ENCODE results near the gene FBXL20.

The FBXL20 gene

GRCh38 chr17:39225959-39226683 lies 175.3 kb downstream of the FBXL20 start:
- DNase-seq (ENCODE audit: low read depth, low spot score), result peak; percentile 46

DNA sequence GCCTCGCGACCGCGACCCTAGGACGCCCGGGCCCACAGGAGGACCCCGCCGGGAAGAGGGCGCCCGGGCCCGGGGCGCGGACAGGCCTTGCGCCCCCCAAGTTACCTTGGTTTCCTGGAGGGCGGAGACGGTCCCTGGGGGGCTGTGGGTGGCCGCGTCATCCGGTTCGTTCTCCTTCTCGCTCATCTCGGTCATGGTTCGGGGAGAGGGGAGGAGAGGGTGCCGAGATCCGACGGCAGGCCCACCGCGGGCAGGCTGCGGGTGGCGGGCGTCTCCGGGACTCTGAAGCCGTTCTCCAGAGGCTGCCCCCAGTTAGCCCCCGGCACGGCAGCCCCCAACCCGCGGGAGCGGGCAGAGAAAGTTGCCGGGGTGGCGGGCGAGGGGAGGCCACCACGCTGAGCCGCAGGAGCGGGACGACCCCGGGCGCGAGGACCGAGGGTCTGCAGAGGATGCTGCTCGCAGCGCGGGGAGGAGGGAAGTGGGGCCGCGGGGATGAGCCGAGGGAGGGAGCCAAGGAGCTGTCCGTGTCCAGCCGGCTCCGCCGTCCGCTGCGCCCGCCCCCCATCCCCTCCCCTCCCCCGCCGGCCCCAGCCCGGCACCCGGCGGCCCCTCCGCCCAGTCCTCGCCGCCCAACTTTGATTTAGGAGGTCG lies 176.0 kb downstream of the FBXL20 start, which contains the start of gene STAC2:
Gene STAC2 (minus strand): TSS at position 638 of the 651 bp plus-strand sequence. CDS start 443 bp downstream, at position 195.
- DNase-seq (ENCODE audit: low read depth, low spot score), result no peak

GRCh38 chr17:39224778-39225307 lies 176.6 kb downstream of the FBXL20 start:
- DNase-seq (ENCODE audit: low read depth, low spot score), result no peak

DNA sequence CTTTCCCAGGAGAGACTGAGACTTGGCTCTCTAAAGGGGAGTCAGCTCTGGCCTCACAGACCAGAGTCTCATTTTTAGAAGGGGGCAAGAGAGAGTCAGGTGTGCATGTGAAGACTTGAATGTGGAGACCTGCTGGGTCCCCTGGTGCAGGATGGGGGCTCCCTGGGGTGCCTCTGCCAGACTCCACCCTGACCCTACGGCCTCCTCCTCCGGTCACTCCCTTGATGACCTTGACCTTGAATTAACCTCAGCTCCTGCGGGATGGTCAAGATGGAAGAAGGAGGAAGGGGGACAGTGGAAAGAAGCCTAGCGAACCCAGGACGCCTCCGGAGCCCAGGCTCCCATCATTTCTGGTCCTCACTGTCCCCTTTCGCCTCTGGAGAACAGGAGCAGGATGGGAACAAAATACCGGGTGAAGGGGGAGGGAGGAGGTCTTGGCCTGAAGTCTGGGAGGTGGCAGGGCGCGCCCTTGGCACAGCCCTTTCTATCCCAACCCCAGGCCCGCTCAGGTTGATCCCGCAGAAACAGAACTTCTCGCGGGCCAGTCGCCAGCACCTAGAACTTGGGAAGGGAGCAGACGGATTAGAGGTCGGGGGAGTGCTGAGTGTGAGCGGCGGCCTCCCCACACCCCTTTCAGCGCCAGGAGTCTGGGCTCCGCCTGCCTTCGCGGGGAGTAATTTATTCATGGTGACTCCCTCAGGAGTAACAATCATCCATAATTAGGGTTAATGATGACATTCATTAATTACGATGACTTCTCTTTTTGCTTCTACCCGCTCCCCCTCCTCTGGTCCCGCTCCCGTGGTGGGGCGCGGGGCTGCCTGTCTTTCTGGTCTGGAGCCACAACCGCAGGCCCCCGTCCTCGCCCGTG lies 177.3 kb downstream of the FBXL20 start:
- no peak for DNase-seq (ENCODE audit: low read depth, low spot score)

GRCh38 chr17:39222866-39223834 lies 178.3 kb downstream of the FBXL20 start:
- DNase-seq (ENCODE audit: low read depth, low spot score), result no peak

DNA sequence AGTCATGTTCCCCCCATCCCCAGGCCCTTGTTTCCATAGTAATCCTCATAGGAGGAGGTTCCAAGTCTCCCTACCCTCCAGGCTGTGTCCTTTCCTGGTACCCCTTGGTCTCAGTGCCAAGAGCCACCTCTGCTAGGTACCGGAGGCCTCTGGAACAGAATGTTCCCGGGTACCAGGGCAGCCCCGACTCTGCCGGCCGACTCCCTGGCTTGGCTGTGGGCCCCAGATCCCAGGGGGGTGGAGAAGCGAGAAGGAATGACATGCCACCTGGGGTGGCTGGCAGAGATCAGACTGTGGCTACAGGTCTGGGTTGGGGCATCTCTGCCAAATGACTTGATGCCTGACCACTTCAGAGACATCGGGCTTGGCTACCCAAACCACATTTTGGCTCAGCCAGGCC lies 179.3 kb downstream of the FBXL20 start:
- DNase-seq (ENCODE audit: low read depth, low spot score), result no peak

DNA sequence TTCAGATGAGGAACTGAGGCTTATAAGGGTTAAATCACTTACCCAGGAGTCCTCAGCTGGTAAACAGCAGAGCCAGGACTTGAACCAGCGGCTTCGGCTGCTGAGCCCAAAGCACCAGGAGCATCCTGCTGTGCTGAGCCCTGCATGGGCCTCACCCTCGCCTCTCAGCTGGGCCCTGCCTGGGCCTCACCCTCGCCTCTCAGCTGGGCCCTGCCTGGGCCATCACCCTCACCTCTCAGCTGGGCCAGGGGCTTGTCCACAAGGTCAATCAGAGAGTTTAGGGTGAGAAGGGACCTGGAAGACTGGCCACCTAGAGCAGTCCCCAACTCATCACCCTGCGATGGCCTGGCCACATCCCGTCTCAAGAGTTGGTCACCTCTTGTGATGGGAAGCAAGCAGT lies 179.9 kb downstream of the FBXL20 start:
- DNase-seq (ENCODE audit: low read depth, low spot score), result no peak

- DNase-seq (ENCODE audit: low read depth, low spot score), result no peak
These were observed 181.7 kb downstream of the FBXL20 start for GRCh38 chr17:39219647-39220154.

GRCh38 chr17:39218906-39219305 lies 182.5 kb downstream of the FBXL20 start:
- no peak for DNase-seq (ENCODE audit: low read depth, low spot score)

GRCh38 chr17:39217734-39218369 lies 183.6 kb downstream of the FBXL20 start:
- DNase-seq (ENCODE audit: low read depth, low spot score), result no peak

DNA sequence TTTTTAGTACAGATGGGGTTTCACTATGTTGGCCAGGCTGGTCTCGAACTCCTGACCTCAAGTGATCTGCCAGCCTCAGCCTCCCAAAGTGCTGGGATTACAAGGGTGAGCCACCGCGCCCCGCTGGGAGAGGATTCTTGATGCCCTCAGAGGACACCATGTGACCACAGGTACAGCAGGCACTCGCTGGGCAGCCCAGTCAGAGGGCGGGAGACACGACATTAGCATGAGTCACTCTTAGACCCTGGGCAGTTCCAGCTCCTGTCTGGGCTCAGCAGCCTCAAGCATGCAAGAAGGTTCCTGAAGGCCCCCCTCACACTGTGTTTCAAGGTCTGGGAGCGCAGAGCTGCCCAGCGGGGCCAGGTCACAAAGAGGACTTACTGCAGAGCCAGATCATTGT lies 187.6 kb downstream of the FBXL20 start:
- no peak for DNase-seq (ENCODE audit: low read depth, low spot score)

GRCh38 chr17:39212841-39213480 lies 188.5 kb downstream of the FBXL20 start:
- DNase-seq (ENCODE audit: low read depth, low spot score), result no peak

GRCh38 chr17:39212195-39212810 lies 189.1 kb downstream of the FBXL20 start:
- no peak for DNase-seq (ENCODE audit: low read depth, low spot score)

DNA sequence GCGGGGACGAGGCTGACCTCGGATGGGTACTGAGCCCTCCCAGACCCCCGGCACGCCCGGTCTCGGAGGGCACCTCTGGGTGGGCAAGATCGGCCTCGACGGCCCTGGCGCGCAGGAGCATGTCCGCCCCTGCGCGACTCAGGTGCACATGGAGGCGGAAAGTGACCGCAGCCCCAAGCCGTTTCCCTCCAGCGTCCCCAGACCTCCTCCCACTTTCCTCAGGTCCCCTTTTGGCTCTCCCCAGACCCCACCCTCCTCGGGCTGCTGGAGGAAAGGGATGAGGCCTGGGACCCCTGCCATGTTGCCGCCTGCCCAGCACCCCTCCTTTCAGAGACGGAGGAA lies 191.4 kb downstream of the FBXL20 start:
- no peak for DNase-seq (ENCODE audit: low read depth, low spot score)

DNA sequence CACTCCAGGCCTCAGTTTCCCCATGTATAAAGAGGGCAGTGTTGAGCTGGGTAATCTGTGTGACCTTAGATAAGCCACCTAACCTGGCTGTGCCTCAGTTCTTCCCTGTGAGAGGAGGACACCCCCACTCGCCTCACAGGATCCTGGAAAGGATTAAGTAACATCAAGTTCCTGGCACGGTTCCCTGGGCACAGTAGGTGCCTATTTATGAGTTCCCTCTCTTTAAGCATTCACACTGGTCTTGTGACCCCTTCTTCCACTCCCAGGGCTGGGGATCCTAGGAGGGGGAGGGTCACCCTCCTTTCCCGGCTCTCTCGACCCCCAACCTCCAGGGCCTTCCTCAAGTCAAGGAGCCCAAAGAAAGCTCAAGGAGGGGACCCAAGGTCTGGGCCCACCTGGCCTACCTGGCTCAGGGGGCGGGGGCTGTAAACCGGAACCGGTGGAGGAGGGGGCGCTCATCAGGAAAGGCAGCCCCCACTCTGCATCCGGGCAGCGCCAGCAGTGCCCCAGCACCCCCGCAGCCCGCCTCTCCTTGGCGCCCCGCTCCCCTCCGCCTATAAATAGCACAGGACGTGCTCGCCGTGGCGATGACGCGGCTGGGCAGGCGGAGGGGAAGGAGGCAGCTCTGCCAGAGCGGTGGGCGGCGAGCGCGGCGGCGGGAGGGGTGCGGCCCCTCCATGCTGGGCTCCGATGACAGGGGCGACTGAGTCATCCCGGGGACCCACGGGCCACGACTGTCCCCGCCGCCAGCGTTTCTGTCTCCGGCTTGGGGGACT lies 191.9 kb downstream of the FBXL20 start:
- peak; percentile 50 for DNase-seq (ENCODE audit: low read depth, low spot score)

- DNase-seq (ENCODE audit: low read depth, low spot score), result no peak
These were observed 192.5 kb downstream of the FBXL20 start for GRCh38 chr17:39208893-39209292.

- no peak for DNase-seq (ENCODE audit: low read depth, low spot score)
These were observed 193.3 kb downstream of the FBXL20 start for GRCh38 chr17:39208136-39208535.

DNA sequence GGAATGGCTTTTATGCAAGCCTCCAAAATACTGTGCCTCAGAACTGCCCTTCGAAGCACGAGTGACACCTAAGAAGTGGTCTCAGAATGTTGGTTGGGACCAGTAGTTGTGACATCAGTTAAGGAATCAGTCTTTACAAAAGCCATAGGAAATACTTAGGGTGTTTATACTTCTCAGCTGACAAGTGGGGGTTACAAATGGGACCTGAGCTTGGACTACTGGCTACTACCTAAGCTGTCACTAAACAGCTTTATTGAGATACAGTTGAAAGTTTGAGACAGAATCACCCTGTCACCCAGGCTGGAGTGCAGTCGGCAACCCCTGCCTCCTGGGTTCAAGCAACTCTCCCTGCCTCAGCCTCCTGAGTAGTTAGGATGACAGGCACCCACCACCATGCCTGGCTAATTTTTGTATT lies 196.3 kb downstream of the FBXL20 start:
- DNase-seq (ENCODE audit: low read depth, low spot score), result no peak

Data from activated naive CD8-positive, alpha-beta T cell treated with anti-CD3 and anti-CD28 coated beads, Interleukin-2, amount 50 U/mL, for 16 hours (primary cell).